ENCODE results near the gene MRGPRX3. TPM values are rescaled to one million over a fixed set of nuclear protein-coding genes. Genes with fewer than 3 reads are reported as not detected.

MRGPRX3 gene
- total and polyA plus RNA-seq, 2 of the 13 experiments (the other 11 are each of a cell fraction or from before 2014, with no cell fraction given), result 0.53 TPM; not detected in 1

- TF ChIP-seq IKZF5 (CRISPR knock-in tag; IDR thresholded peaks at IDR 0.05) (peak; percentile 79), TSC22D2 (CRISPR knock-in tag; IDR thresholded peaks at IDR 0.05; ENCODE audit: borderline replicate concordance) (0 out of 2 replicates have a peak, but pooled peaks have one; percentile 69), ZNF142 (CRISPR knock-in tag; IDR thresholded peaks at IDR 0.05) (no peak), SMAD3 (CRISPR knock-in tag; IDR thresholded peaks at IDR 0.05) (peak; percentile 75), ONECUT2 (CRISPR knock-in tag; IDR thresholded peaks at IDR 0.05) (no peak), CTCF (CRISPR knock-in tag; IDR thresholded peaks at IDR 0.05) (peak; percentile 98), ZNF605 (CRISPR knock-in tag; IDR thresholded peaks at IDR 0.05) (0 out of 2 replicates have a peak, but pooled peaks have one; percentile 79), FOXA3 (CRISPR knock-in tag; IDR thresholded peaks at IDR 0.05) (peak; percentile 43; the same call in 1 of the 2 replicates), POLR2AphosphoS5 (IDR thresholded peaks at IDR 0.05; ENCODE audit: low read depth, low read length) (peak; percentile 76), NR2F2 (IDR thresholded peaks at IDR 0.05; ENCODE audit: borderline replicate concordance, low read depth) (no peak; the same call in 1 of the 2 replicates), PHB2 (IDR thresholded peaks at IDR 0.05; ENCODE audit: partially characterized antibody) (no peak), YY1 (IDR thresholded peaks at IDR 0.05; ENCODE audit: insufficient read depth, insufficient replicate concordance, low read depth, low read length) (peak; percentile 79), ZNF44 (CRISPR knock-in tag; IDR thresholded peaks at IDR 0.05) (no peak), MAF1 (CRISPR knock-in tag; IDR thresholded peaks at IDR 0.05; ENCODE audit: borderline replicate concordance) (peak; percentile 85; the same call in 1 of the 2 replicates), DZIP1 (CRISPR knock-in tag; IDR thresholded peaks at IDR 0.05) (no peak), THAP7 (CRISPR knock-in tag; IDR thresholded peaks at IDR 0.05) (peak; percentile 62; the same call in 1 of the 2 replicates)
These were observed 26.4 kb upstream of the MRGPRX3 start, which contains the start of gene SAAL1 (continued) for GRCh38 chr11:18105802-18106574.

All from HepG2 (cell line).